Measurements from ENCODE around the gene PNPLA7.
"Not testable (repeated sequence)": the region's sequence is repeated elsewhere in the genome, so short reads cannot be mapped to it uniquely, and the experiment has no call there.

PNPLA7 gene

DNA sequence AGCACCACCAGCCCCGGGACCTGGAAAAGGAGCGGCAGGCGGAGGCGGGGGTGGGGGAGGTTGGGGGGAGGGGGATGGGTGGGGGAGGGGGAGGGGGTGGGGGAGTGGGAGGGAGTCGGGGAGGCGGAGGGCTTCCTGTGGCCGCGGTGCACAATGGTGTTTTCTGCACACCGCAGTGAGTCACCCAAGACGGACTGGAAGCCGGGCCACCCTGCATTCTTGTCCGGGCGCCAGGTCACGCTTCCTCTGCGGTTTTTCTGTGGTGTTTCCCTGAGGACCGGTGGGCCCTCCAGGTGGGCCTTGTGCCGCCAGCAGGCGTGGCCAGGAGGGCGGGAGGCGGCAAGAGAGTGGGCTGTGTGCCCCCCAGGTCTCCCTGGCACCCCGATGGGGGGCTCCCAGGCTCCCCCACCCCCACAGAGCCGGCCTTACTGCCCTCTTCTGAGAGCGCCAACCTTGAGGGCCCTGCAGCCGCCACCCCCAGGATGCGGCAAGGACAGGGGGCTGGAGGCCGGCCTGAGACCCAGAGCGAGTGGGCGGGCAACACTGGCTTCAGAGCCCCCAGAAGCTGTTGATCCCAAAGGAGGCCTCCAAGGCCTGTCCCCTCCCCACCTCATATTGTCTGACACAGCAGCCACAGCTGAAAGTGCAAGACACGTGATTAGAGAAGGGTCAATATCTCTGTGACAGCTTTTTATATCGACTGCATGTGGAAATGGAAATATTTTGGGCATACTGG, 138.4 kb downstream of the PNPLA7 start:
- no peak for DNase-seq

DNA sequence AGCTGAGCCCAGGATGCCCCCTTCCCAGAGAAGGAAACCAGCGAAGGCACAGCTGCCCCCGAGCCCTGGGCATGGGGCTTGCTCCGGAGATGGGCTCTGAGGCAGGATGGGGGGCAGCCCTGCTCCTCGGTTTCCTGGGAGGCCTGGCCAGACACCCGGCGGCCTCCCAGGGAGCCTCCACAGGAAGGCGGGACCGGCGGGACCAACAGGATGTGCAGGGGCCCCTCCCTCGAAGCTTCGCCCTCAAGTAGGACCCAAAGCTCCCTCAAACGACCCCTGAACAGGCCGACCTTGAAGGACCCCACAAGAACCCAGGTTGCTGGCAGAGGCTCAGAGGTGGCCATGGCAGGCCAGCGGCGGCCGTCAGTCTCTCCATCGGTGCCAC, 138.9 kb downstream of the PNPLA7 start:
- DNase-seq: no peak

DNA sequence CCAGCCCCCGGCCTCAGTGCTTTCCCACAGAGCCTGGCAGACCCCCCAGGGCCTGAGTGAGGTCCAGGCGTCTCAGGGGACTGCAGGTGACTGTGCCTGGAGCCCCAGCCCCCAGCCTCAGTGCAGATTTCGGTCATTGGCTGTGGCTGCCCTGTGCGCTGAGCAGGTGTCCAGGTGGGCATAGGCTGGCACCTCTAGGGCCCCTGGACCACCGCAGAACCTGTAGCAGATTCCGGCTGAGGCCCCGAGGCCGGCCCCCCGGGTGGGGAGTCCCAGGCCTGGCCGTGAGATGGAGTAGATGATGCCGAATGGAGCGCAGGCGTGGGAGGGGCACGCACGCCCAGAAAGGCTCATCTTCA, 139.3 kb downstream of the PNPLA7 start:
- DNase-seq: no peak

DNA sequence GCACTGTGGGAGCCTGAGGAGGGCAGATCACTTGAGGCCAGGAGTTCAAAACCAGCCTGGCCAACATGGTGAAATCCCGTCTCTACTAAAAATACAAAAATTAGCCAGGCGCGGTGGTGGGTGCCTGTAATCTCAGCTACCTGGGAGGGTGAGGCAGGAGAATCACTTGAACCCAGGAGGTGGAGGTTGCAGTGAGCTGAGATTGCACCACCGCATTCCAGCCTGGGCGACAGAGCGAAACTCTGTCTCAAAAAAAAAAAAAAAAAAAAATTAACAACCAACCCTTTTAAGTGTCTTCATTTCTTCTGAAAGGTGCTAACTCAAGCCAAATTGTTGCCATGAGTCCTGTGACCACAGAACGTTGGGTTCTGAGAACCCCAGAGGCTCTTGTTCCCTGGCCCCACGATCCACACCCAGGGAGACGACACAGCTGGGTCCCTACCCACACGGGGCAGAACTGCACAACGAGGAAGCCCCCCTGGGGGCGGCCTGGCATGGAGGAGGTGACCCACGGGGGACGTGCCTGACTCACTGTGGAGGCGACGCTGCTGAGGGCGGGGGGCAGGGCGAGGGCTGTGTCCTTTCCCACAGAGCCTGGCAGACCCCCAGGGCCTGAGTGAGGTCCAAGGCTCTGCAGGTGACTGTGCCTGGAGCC, 139.8 kb downstream of the PNPLA7 start:
- not testable (repeated sequence) for DNase-seq
